Psoas muscle (tissue), 8 donors: ENCODE measurements around the gene BAIAP2. TPM values are rescaled to one million over a fixed set of nuclear protein-coding genes. Genes with fewer than 3 reads are reported as not detected.

Experiments used
- ATAC-seq, 4 donors: fragments of 200-7000 bp; cut with Tn5 transposase; one replicate each; pipeline ENCODE4 v1.9.1; 2020; ENCODE audit warnings: moderate library complexity in 3 of 4, mild to moderate bottlenecking in 2 of 4
- DNase-seq, 2 donors: peaks; one replicate each; pipeline ENCODE4 v3.0.0-alpha.2; 2020
- H3K27ac ChIP-seq: fragments of 200-600 bp; one replicate; pipeline ENCODE4 v1.8.0; 2022
- H3K27me3 ChIP-seq, 3 donors: fragments of 200-600 bp in 1 of 3; one replicate each; pipeline versions ENCODE4 v1.6.1 to v1.8.0; 2013 to 2022; ENCODE audit warnings: low read length in 2 of 3, mild to moderate bottlenecking in 2 of 3, moderate library complexity in 1 of 3; ENCODE audit not compliant: insufficient read depth in 3 of 3
- H3K36me3 ChIP-seq, 2 donors: fragments of 200-600 bp in 1 of 2; one replicate each; pipeline versions ENCODE4 v1.6.1 to v1.8.0; 2013 to 2022; ENCODE audit warnings: low read depth in 1 of 2, mild to moderate bottlenecking in 1 of 2, moderate library complexity in 1 of 2; ENCODE audit not compliant: insufficient read depth in 1 of 2
- H3K4me1 ChIP-seq: fragments of 200-600 bp; one replicate; pipeline ENCODE4 v1.8.0; 2022
- H3K4me3 ChIP-seq: fragments of 200-600 bp; one replicate; pipeline ENCODE4 v1.8.0; 2022; ENCODE audit warnings: mild to moderate bottlenecking
- H3K9me3 ChIP-seq: fragments of 200-600 bp; one replicate; pipeline ENCODE4 v1.8.0; 2022
- CTCF ChIP-seq: fragments of 200-600 bp; IDR thresholded peaks from one replicate; pipeline ENCODE4 v1.8.0; 2022; ENCODE audit warnings: antibody characterized with exemption
- WGBS, 3 donors: extraction: QIAGEN DNeasy Blood & Tissue Kit; methylation state at CpG; one replicate each; pipeline versions ENCODE4 v1.1.6 to v1.1.7; 2013; 5-methylcytosine and 5-hydroxymethylcytosine counted together
- intact Hi-C, 2 donors: fragments of 100-400 bp; cut with DNase I; formaldehyde crosslinking; loops; one replicate each; pipeline versions ENCODE4 v1.11.0 to v1.14.2; 2022
- polyA plus RNA-seq, 3 donors: library from polyadenylated mRNA; stranded (reverse); fragments of 200-250 nt; gene quantifications; one replicate each; pipeline ENCODE4 v1.2.3, GENCODE V29; 2013
- total RNA-seq, 4 donors: library from RNA; stranded (reverse); fragmentation: NEBNext Ultra II Directional in 2 of 4; extraction: Animal tissue kit (Norgen Biotek cat#: 25700) in 2 of 4; gene quantifications; one replicate each; pipeline versions ENCODE4 v1.2.1 to v1.2.4, GENCODE V29; 2021 to 2023
- donor health status: healthy with polysubstance abuse.
- donor health status: DM: no; HTN: no; CAD: no; lungs with moderate emphysema.
- donor health status: Bipolar disorder and iron deficiency.
- donor health status: healthy.
- donor health status: DM: yes; HTN: yes; CAD: no.
- donor health status: DM: no; HTN: no; CAD: no.
- donor health status: DM: no; HTN: no; CAD: no.
- donor health status: DM: yes; HTN: yes; CAD: no.

BAIAP2 gene
- total and polyA plus RNA-seq, 7 donors: 3.9 to 28.9 (median 8.6) TPM

- ATAC-seq (no peak), DNase-seq (no peak)
- Histone ChIP-seq H3K27me3 (no peaks in the 10 kb centered on the region), H3K4me1 (peaks cover 34% of the 10 kb centered on the region), H3K9me3 (no peaks in the 10 kb centered on the region), H3K27ac (no peak overlapping the region), H3K36me3 (no peaks in the 10 kb centered on the region), H3K4me3 (no peak overlapping the region)
- 86 to 92% (median 91%) methylated on average over 32 to 33 of the region's 33 CpGs for WGBS, 3 donors
- intact Hi-C loops: loop anchor here (5.0 kb wide), 1 partner anchor 44 kb away; the partner anchor contains the start of gene BAIAP2 (in 2 of the 2)
- no peak for TF ChIP-seq CTCF
Observed at GRCh38 chr17:81081222-81082176, 46.5 kb downstream of the BAIAP2 start.

GRCh38 chr17:81082177-81083073 lies 47.5 kb downstream of the BAIAP2 start:
- peaks cover 34% of the 10 kb centered on the region for H3K4me1 ChIP-seq
- no peaks in the 10 kb centered on the region for H3K36me3 ChIP-seq
- TF ChIP-seq CTCF: no peak
- DNase-seq: peak in 1 of 2 donors; percentile 71
- 60 to 66% (median 63%) methylated on average over 33 of the region's 33 CpGs for WGBS, 3 donors
- H3K27ac ChIP-seq: peak overlapping the region; percentile 60
- no peaks in the 10 kb centered on the region for H3K9me3 ChIP-seq
- intact Hi-C loops: loop anchor here (5.0 kb wide), 1 partner anchor 45 kb away; the partner anchor contains the start of gene BAIAP2 (in 2 of the 2)
- no peak overlapping the region for H3K4me3 ChIP-seq
- H3K27me3 ChIP-seq: no peaks in the 10 kb centered on the region
- peak; percentile 70 to 83 (median 76) for ATAC-seq

GRCh38 chr17:81083125-81083765 lies 48.3 kb downstream of the BAIAP2 start:
- intact Hi-C loops: loop anchor here (5.0 kb wide), 1 partner anchor 46 kb away; the partner anchor contains the start of gene BAIAP2 (in 2 of the 2)
- Histone ChIP-seq H3K4me3 (no peak overlapping the region), H3K27ac (peak overlapping the region; percentile 60)

More at GRCh38 chr17:81083125-81083765, 48.3 kb downstream of the BAIAP2 start:
- DNase-seq (no peak), ATAC-seq (no peak)
- H3K27me3 ChIP-seq: no peaks in the 10 kb centered on the region
- no peaks in the 10 kb centered on the region for H3K36me3 ChIP-seq
- peaks cover 34% of the 10 kb centered on the region for H3K4me1 ChIP-seq
- whole genome bisulfite sequencing, 3 donors: 61 to 73% (median 63%) methylated on average over 27 of the region's 27 CpGs
- no peak for TF ChIP-seq CTCF
- H3K9me3 ChIP-seq: no peaks in the 10 kb centered on the region
